Measurements from ENCODE around the gene OR5A2. TPM values are rescaled to one million over a fixed set of nuclear protein-coding genes. Genes with fewer than 3 reads are reported as not detected.
"Not testable (repeated sequence)": the region's sequence is repeated elsewhere in the genome, so short reads cannot be mapped to it uniquely, and the experiment has no call there.

Gene OR5A2
- total RNA-seq, 2 donors from 2014 or later, result not detected

GRCh38 chr11:59418156-59418555, 8.1 kb downstream of the OR5A2 start:
- H3K9me3 Mint-ChIP-seq, result no peaks in the 10 kb centered on the region
- H3K4me3 Mint-ChIP-seq, result no peak overlapping the region
- H3K36me3 Mint-ChIP-seq (ENCODE audit: low read depth), result no peaks in the 10 kb centered on the region
- no peak overlapping the region for H3K27ac Mint-ChIP-seq
- H3K27me3 Mint-ChIP-seq, result peaks cover 27% of the 10 kb centered on the region
- no peaks in the 10 kb centered on the region for H3K4me1 Mint-ChIP-seq
- ATAC-seq (replicated peaks), result no peak

GRCh38 chr11:59417023-59417422, 9.2 kb downstream of the OR5A2 start:
- ATAC-seq (replicated peaks), result no peak
- H3K9me3 Mint-ChIP-seq, result no peaks in the 10 kb centered on the region
- H3K27me3 Mint-ChIP-seq, result peaks cover 29% of the 10 kb centered on the region
- no peaks in the 10 kb centered on the region for H3K36me3 Mint-ChIP-seq (ENCODE audit: low read depth)
- no peak overlapping the region for H3K4me3 Mint-ChIP-seq
- H3K4me1 Mint-ChIP-seq, result no peaks in the 10 kb centered on the region
- no peak overlapping the region for H3K27ac Mint-ChIP-seq

GRCh38 chr11:59416613-59417012, 9.6 kb downstream of the OR5A2 start:
- Mint-ChIP-seq H3K27ac (no peak overlapping the region), H3K4me3 (no peak overlapping the region), H3K4me1 (no peaks in the 10 kb centered on the region), H3K27me3 (peaks cover 29% of the 10 kb centered on the region), H3K36me3 (ENCODE audit: low read depth) (no peaks in the 10 kb centered on the region), H3K9me3 (no peaks in the 10 kb centered on the region)
- ATAC-seq (replicated peaks), result no peak

GRCh38 chr11:59415111-59415510, 11.1 kb downstream of the OR5A2 start:
- no peak for ATAC-seq (replicated peaks)
- no peak overlapping the region for H3K4me3 Mint-ChIP-seq
- H3K36me3 Mint-ChIP-seq (ENCODE audit: low read depth), result no peaks in the 10 kb centered on the region
- H3K27me3 Mint-ChIP-seq, result peaks cover 29% of the 10 kb centered on the region
- H3K27ac Mint-ChIP-seq, result no peak overlapping the region
- peaks cover 3% of the 10 kb centered on the region for H3K9me3 Mint-ChIP-seq
- H3K4me1 Mint-ChIP-seq, result no peaks in the 10 kb centered on the region

GRCh38 chr11:59413646-59414045, 12.6 kb downstream of the OR5A2 start:
- no peaks in the 10 kb centered on the region for H3K4me1 Mint-ChIP-seq
- H3K27ac Mint-ChIP-seq, result no peak overlapping the region
- H3K27me3 Mint-ChIP-seq, result peaks cover 29% of the 10 kb centered on the region
- no peaks in the 10 kb centered on the region for H3K36me3 Mint-ChIP-seq (ENCODE audit: low read depth)
- H3K9me3 Mint-ChIP-seq, result peaks cover 10% of the 10 kb centered on the region
- no peak for ATAC-seq (replicated peaks)
- H3K4me3 Mint-ChIP-seq, result no peak overlapping the region

GRCh38 chr11:59403546-59403945, 22.7 kb downstream of the OR5A2 start:
- Mint-ChIP-seq H3K27ac (no peak overlapping the region), H3K9me3 (peaks cover 4% of the 10 kb centered on the region), H3K27me3 (peaks cover 7% of the 10 kb centered on the region), H3K4me1 (no peaks in the 10 kb centered on the region), H3K36me3 (ENCODE audit: low read depth) (no peaks in the 10 kb centered on the region), H3K4me3 (no peak overlapping the region)
- ATAC-seq (replicated peaks), result no peak

- no peak overlapping the region for H3K27ac Mint-ChIP-seq
- H3K4me1 Mint-ChIP-seq, result no peaks in the 10 kb centered on the region
- peaks cover 7% of the 10 kb centered on the region for H3K27me3 Mint-ChIP-seq
- ATAC-seq (replicated peaks), result no peak
- no peak overlapping the region for H3K4me3 Mint-ChIP-seq
- H3K36me3 Mint-ChIP-seq (ENCODE audit: low read depth), result no peaks in the 10 kb centered on the region
- H3K9me3 Mint-ChIP-seq, result peaks cover 4% of the 10 kb centered on the region
These were observed 25.0 kb downstream of the OR5A2 start for GRCh38 chr11:59401262-59401552.

GRCh38 chr11:59400461-59401261, 25.6 kb downstream of the OR5A2 start:
- Mint-ChIP-seq H3K27me3 (peaks cover 7% of the 10 kb centered on the region), H3K36me3 (ENCODE audit: low read depth) (no peaks in the 10 kb centered on the region), H3K4me3 (no peak overlapping the region), H3K27ac (no peak overlapping the region), H3K4me1 (no peaks in the 10 kb centered on the region), H3K9me3 (peaks cover 4% of the 10 kb centered on the region)
- no peak for ATAC-seq (replicated peaks)

- Mint-ChIP-seq H3K4me1 (no peaks in the 10 kb centered on the region), H3K4me3 (no peak overlapping the region), H3K27me3 (peaks cover 4% of the 10 kb centered on the region), H3K36me3 (ENCODE audit: low read depth) (no peaks in the 10 kb centered on the region), H3K9me3 (no peaks in the 10 kb centered on the region), H3K27ac (no peak overlapping the region)
- ATAC-seq (replicated peaks), result no peak
These were observed 32.0 kb downstream of the OR5A2 start for GRCh38 chr11:59394186-59394585.

- H3K27ac Mint-ChIP-seq, result no peak overlapping the region
- no peak overlapping the region for H3K4me3 Mint-ChIP-seq
- peaks cover 5% of the 10 kb centered on the region for H3K9me3 Mint-ChIP-seq
- no peaks in the 10 kb centered on the region for H3K4me1 Mint-ChIP-seq
- no peaks in the 10 kb centered on the region for H3K36me3 Mint-ChIP-seq (ENCODE audit: low read depth)
- ATAC-seq (replicated peaks), result no peak
- H3K27me3 Mint-ChIP-seq, result peaks cover 6% of the 10 kb centered on the region
These were observed 45.8 kb downstream of the OR5A2 start for GRCh38 chr11:59380263-59381059.

- H3K27ac Mint-ChIP-seq; H3K4me3 Mint-ChIP-seq; ATAC-seq (replicated peaks); H3K4me1 Mint-ChIP-seq; H3K36me3 Mint-ChIP-seq (ENCODE audit: low read depth): not testable (repeated sequence)
- peaks cover 26% of the 10 kb centered on the region for H3K27me3 Mint-ChIP-seq
- peaks cover 12% of the 10 kb centered on the region for H3K9me3 Mint-ChIP-seq
These were observed 53.9 kb downstream of the OR5A2 start for GRCh38 chr11:59372324-59372723.

GRCh38 chr11:59368238-59369022, 57.8 kb downstream of the OR5A2 start:
- H3K27me3 Mint-ChIP-seq, result peaks cover 30% of the 10 kb centered on the region
- H3K4me3 Mint-ChIP-seq, result no peak overlapping the region
- no peaks in the 10 kb centered on the region for H3K36me3 Mint-ChIP-seq (ENCODE audit: low read depth)
- peaks cover 8% of the 10 kb centered on the region for H3K9me3 Mint-ChIP-seq
- no peak for ATAC-seq (replicated peaks)
- no peaks in the 10 kb centered on the region for H3K4me1 Mint-ChIP-seq
- no peak overlapping the region for H3K27ac Mint-ChIP-seq
